ENCODE data around the gene PARP9.

PARP9 gene

GRCh38 chr3:122535964-122536631 is 28.0 kb downstream of the PARP9 start:
- no peak overlapping the region for H3K27ac ChIP-seq
- TF ChIP-seq CTCF (IDR thresholded peaks at IDR 0.05), result no peak
- no peak overlapping the region for H3K4me3 ChIP-seq (ENCODE audit: low read depth in 1 of 2, low read length in 1 of 2)
- H3K4me1 ChIP-seq (ENCODE audit: control insufficient read depth in 1 of 2, insufficient read depth in 1 of 2, low read depth in 1 of 2, low read length in 1 of 2), result peaks cover 20 to 29% of the 10 kb centered on the region in 2 experiments
- no peaks in the 10 kb centered on the region for H3K9me3 ChIP-seq
- H3K36me3 ChIP-seq, result peaks cover 83% of the 10 kb centered on the region
- H3K27me3 ChIP-seq, result no peaks in the 10 kb centered on the region

GRCh38 chr3:122533931-122534334 is 30.2 kb downstream of the PARP9 start:
- Histone ChIP-seq H3K36me3 (peaks cover 77% of the 10 kb centered on the region), H3K27ac (peak overlapping the region; percentile 37)
- TF ChIP-seq CTCF (IDR thresholded peaks at IDR 0.05), result no peak

DNA sequence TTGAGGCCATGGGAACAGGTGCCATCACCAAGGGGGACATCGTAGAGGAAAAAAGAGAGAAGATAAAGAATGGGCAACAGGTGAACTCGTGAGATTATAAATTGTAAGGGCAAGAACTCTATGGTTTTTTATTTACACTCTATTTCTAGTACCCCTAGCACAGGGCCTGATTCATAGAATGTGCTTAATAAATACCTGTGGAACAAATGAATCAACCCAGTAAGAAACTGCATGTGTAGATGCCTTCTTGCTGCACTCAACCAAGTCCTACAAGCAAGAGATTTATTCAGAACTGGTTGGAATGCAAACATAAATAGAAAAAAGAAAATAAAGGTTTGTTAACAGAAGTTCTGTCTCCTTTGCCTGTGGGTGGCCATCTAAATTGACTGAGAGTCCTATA is 30.6 kb downstream of the PARP9 start:
- no peak for TF ChIP-seq CTCF (IDR thresholded peaks at IDR 0.05)
- peaks cover 77% of the 10 kb centered on the region for H3K36me3 ChIP-seq
- H3K27me3 ChIP-seq, result no peaks in the 10 kb centered on the region
- H3K4me3 ChIP-seq (ENCODE audit: low read depth in 1 of 2, low read length in 1 of 2), result no peak overlapping the region
- H3K4me1 ChIP-seq (ENCODE audit: control insufficient read depth in 1 of 2, insufficient read depth in 1 of 2, low read depth in 1 of 2, low read length in 1 of 2), result peaks cover 12 to 21% of the 10 kb centered on the region in 2 experiments
- H3K9me3 ChIP-seq, result no peaks in the 10 kb centered on the region
- H3K27ac ChIP-seq, result peak overlapping the region; percentile 37

More at GRCh38 chr3:122533931-122534334, 30.2 kb downstream of the PARP9 start:
- H3K4me1 ChIP-seq (ENCODE audit: control insufficient read depth in 1 of 2, insufficient read depth in 1 of 2, low read depth in 1 of 2, low read length in 1 of 2), result peaks cover 16 to 25% of the 10 kb centered on the region in 2 experiments
- H3K4me3 ChIP-seq (ENCODE audit: low read depth in 1 of 2, low read length in 1 of 2), result no peak overlapping the region
- H3K9me3 ChIP-seq, result no peaks in the 10 kb centered on the region
- no peaks in the 10 kb centered on the region for H3K27me3 ChIP-seq

GRCh38 chr3:122530164-122530563 is 33.9 kb downstream of the PARP9 start:
- Histone ChIP-seq H3K9me3 (no peaks in the 10 kb centered on the region), H3K27ac (no peak overlapping the region), H3K4me1 (ENCODE audit: control insufficient read depth in 1 of 2, insufficient read depth in 1 of 2, low read depth in 1 of 2, low read length in 1 of 2) (peaks cover 10 to 11% of the 10 kb centered on the region in 2 experiments), H3K4me3 (ENCODE audit: low read depth in 1 of 2, low read length in 1 of 2) (no peak overlapping the region), H3K36me3 (peaks cover 75% of the 10 kb centered on the region), H3K27me3 (no peaks in the 10 kb centered on the region)
- TF ChIP-seq CTCF (IDR thresholded peaks at IDR 0.05), result no peak

DNA sequence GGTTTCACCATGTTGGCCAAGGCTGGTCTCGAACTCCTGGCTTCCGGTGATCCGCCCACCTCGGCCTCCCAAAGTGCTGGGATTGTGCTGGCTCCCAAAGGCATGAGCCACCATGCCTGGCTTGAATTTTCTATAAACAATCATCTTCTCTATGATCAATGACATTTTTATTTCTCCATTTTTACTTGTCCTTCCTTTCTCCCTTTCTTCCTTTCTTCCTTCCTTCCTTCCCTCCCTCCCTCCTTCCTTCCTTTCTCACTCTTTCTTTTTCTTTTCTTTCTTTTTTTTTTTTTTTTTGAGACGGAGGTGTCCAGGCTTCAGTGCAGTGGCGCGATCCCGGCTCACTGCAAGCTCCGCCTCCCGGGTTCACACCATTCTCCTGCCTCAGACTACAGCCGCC is 40.8 kb downstream of the PARP9 start:
- Histone ChIP-seq H3K36me3 (peaks cover 23% of the 10 kb centered on the region), H3K27ac (no peak overlapping the region), H3K9me3 (no peaks in the 10 kb centered on the region), H3K27me3 (no peaks in the 10 kb centered on the region), H3K4me1 (ENCODE audit: control insufficient read depth in 1 of 2, insufficient read depth in 1 of 2, low read depth in 1 of 2, low read length in 1 of 2) (no peaks in the 10 kb centered on the region), H3K4me3 (ENCODE audit: low read depth in 1 of 2, low read length in 1 of 2) (no peak overlapping the region)
- no peak for TF ChIP-seq CTCF (IDR thresholded peaks at IDR 0.05)

All from neutrophil (primary cell).